GM21825 (cell line): ENCODE measurements around the gene PTX3.

ENCODE experiments used
- ATAC-seq: cut with Tn5 transposase; IDR thresholded peaks from one replicate; pipeline ENCODE4 v1.9.1; 2021; ENCODE audit warnings: mild to moderate bottlenecking, moderate library complexity; ENCODE audit not compliant: unreplicated experiment

Gene PTX3

DNA sequence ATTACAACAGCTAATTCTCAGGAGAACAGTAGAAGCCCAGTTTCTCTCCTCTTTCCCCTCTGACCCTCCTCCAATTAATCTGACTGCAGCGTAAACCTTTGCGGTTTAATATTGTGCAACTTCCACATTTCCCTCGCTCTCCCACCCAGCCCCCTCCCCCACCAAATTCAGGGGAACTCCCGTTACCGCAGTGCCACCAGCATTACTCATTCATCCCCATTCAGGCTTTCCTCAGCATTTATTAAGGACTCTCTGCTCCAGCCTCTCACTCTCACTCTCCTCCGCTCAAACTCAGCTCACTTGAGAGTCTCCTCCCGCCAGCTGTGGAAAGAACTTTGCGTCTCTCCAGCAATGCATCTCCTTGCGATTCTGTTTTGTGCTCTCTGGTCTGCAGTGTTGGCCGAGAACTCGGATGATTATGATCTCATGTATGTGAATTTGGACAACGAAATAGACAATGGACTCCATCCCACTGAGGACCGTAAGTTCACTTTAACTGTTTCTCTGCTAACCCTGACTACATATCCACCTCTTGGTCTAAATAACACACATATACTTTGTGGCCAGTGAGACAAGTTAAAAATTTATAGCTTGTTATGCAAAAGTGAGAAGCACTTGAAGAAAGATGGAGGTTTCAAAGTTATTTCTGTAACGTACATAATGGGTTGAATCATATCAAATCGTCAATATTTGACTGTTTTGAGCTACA lies at the start of gene PTX3:
Gene PTX3 (plus strand): TSS at position 268 of the 709 bp plus-strand sequence. CDS start 84 bp downstream, at position 352.
- ATAC-seq = no peak

DNA sequence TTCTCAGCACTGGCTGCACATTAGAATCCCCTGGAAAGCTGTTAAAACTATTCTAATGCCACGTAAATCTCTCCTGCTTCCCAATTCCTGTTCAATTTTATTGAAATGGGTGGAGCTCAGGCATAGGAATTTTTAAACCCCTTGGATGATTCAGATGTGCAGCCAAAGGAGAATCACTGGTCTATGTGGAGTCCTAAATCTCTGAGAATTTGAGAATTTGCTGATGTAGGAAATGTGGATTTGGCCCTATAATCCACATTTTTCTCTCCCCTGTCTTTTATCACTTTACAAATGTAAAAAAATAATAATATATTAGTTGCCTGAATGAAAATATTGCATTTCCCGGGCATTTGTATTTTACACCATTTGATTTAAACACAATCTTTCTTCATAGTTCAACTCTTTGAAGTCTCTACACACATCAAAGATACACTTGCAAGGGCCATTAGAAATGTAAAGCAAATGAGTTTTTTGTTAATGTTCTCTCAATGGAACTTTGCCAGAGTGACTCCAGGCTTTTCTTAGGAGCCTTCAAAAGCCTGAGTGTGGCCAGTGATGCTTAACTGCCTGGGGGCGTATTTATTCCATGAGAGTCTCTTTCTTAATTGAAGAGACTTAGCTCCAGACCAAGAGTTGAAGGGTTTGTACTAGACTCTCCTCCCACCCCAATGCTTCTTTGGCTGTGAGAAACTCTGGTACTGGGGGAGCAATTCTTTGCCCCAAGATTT lies 48.8 kb upstream of the PTX3 start:
- ATAC-seq = no peak

- ATAC-seq = no peak
Measured at GRCh38 chr3:157388976-157389375, 47.7 kb upstream of the PTX3 start.

DNA sequence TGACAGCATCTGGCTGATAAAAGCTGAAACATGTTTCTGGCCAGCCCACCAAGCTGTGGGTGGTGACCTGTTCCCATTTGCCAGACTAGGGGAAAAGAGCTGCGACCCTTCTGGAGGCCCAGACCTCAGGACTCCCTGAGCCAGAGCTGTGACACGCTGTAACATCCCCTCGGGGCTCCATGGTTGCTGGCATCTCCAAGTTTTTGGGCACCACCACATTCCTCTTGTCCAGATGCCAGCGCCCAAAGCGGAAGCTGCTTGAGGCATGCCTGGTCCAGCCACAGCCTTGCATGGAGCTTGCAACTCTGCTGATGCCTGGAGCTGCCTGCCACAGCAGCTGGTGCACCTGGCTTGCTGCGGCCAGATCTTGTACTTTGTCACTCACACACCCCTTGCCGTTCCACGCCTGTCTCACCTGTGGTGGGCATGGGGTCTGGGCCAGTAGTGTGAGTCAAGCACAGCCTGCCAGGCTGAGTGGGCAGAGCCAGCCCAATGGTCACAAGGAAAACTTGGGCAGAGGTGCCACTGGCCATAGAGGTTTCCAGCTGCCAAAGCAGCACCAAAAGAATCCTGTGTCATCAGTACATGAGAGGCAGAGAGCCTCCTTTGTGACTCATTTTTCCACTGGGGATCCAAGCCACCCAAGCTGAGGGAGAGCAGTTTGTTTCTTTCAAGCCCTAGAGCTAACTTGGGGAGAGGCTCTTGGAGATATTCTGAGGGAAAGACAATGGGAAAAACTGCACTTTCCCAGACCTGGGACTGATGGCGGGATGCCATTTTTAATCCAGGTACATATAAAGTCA lies 45.7 kb upstream of the PTX3 start:
- ATAC-seq = no peak

DNA sequence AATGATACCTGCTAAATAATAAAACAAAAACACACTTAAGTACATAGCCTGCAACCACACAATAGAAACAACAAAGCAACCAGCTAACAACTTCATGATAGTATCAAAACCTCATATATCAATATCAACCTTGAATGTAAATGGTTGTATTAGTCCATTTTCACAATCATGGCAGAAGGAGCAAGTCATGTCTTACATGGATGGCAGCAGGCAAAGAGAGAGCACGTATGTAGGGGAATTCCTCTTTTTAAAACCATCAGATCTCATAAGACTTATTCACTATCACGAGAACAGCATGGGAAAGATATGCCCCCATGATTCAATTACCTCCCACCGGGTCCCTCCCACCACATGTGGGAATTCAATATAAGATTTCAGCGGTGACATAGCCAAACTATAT lies 44.5 kb upstream of the PTX3 start:
- no peak for ATAC-seq

- no peak for ATAC-seq
Measured at GRCh38 chr3:157393113-157393512, 43.5 kb upstream of the PTX3 start.

DNA sequence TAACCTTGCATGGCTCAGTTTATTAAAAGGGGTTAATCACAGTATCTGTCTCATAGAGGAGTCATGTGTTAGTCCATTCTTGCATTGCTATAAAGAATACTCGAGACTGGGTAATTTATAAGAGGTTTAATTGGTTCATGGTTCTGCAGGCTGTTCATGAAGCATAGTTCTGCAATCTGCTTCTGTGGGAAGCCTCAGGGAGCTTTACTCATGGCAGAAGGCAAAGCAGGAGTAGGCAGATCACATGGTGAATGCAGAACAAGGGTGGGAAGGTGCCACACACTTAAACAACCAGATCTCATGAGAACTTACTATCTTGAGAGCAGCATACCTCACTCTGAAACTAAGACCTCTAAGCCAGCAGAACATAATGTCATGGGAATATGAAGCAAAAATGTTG lies 42.2 kb upstream of the PTX3 start:
- ATAC-seq = no peak

- no peak for ATAC-seq
Measured at GRCh38 chr3:157398598-157398997, 38.1 kb upstream of the PTX3 start.

- ATAC-seq = no peak
Measured at GRCh38 chr3:157404381-157404780, 32.3 kb upstream of the PTX3 start.

GRCh38 chr3:157405457-157405856 lies 31.2 kb upstream of the PTX3 start:
- no peak for ATAC-seq

DNA sequence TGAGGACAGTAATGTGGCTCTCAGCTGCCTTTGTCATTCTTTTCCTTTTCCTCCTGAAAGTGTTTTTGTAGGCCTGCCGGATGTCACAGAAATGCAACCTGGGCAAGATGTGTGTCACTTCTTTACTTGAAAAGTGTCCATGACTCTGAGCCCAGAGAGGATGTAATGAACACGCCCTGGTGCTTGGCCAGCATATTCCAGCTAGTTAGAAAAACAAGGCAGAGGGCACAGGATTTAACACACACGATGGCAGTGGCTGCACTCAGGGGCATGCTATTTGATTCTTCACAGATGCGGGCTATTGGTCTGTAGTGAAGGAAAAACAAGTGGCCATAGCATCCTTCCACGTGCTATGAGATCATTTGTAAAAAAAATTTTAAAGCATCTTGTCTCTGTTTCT lies 30.3 kb upstream of the PTX3 start:
- ATAC-seq = no peak

- ATAC-seq = no peak
Measured at GRCh38 chr3:157407769-157408168, 28.9 kb upstream of the PTX3 start.

GRCh38 chr3:157408499-157409149 lies 28.0 kb upstream of the PTX3 start:
- ATAC-seq = no peak

DNA sequence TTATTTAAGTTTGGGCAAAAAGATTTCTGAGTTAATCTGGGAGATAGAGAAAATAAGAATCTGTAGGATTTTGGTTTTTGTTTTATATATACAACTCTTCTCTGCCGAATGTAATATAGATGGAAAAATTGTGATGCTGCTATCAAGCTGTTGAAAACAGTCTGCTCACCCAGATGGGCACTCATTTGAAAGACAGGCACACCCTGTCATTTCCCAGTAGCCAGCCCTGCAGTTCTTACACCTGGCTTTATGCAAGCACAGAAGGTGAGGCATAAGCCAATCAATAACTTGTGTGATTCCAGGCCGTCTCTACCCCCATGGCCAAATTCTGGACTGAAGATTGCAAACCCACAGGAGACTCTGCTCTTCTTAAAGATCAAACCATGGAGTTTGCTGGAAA lies 27.1 kb upstream of the PTX3 start:
- no peak for ATAC-seq

- ATAC-seq = no peak
Measured at GRCh38 chr3:157410945-157411344, 25.7 kb upstream of the PTX3 start.

GRCh38 chr3:157412323-157412855 lies 24.3 kb upstream of the PTX3 start:
- no peak for ATAC-seq

DNA sequence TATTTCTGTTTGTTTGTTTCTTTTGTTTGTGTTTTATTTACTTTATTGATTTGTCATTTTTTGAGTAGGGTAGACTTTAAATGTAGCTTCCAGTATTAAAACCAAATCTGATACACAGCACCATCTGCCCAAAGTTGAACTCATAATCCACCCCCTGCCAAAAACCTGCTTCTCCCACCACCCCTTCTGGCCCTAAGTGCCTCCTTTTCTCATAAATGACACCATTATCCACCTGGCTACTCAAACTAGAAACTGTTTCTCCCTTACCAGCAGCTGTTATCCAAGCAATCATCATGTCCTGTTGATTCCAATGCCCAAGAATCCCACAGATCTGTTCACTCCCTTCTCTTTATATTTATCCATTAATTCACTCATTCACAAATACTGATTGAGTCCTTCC lies 21.8 kb upstream of the PTX3 start:
- no peak for ATAC-seq

GRCh38 chr3:157416347-157417087 lies 20.1 kb upstream of the PTX3 start:
- ATAC-seq = no peak

GRCh38 chr3:157417247-157417646 lies 19.4 kb upstream of the PTX3 start:
- no peak for ATAC-seq

DNA sequence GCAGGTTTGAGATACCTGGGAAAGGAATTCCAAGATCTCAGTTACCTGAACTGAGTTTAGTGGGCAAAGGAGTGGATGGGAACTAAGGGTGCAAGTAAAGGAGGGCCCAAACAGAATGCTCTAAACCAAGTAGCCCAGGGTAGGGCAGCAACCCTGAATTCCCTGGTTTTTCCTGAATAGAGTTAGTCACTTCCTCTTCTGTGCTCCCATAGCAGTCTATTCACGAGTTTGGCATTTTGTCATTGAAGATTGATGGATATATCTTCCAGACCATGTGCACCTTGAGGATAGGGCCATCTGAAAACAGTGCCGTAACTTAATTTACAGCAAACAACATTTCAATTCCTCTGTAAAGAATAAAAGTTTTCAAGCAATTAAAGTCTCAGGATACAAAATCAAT lies 18.5 kb upstream of the PTX3 start:
- no peak for ATAC-seq
